ENCODE measurements around the gene LURAP1L.

The LURAP1L gene

GRCh38 chr9:12774861-12775678 is at the start of gene LURAP1L:
LURAP1L (plus strand) TSS chr9:12775020; CDS start chr9:12775716, 696 bp downstream.
- DNase-seq (ENCODE audit: low read depth): no peak
- no peak for TF ChIP-seq CTCF (IDR thresholded peaks at IDR 0.05; ENCODE audit: low read depth, low read length, missing control alignments)
- peak within 1 kb of the TSS; percentile 35 for H3K4me3 ChIP-seq (ENCODE audit: low read depth, low read length)

GRCh38 chr9:12726795-12727194 is 48.0 kb upstream of the LURAP1L start:
- no peak for TF ChIP-seq CTCF (IDR thresholded peaks at IDR 0.05; ENCODE audit: low read depth, low read length, missing control alignments)

DNA sequence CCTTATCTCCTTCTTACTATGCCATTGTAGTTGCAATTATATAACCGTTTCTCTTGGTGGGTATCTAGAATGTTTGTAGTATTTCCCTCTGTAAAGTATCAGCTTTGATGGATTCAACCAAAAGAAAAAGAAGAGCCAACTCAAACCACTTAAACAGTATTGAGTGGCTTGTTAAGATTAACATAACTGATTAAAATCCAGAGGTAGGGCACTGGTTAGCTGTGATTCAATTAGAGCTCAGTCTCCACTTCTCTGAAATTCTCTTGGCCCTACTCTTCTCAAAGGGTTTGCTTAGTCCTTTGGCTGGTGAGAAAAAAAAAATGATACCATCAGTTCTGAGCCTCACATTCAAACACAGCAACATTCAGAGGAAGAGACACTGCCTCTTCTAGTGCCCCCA is 44.6 kb upstream of the LURAP1L start:
- no peak for DNase-seq (ENCODE audit: low read depth)
- no peak overlapping the region for H3K4me3 ChIP-seq (ENCODE audit: low read depth, low read length)
- no peak for TF ChIP-seq CTCF (IDR thresholded peaks at IDR 0.05; ENCODE audit: low read depth, low read length, missing control alignments)

More at GRCh38 chr9:12726795-12727194, 48.0 kb upstream of the LURAP1L start:
- H3K4me3 ChIP-seq (ENCODE audit: low read depth, low read length): no peak overlapping the region
- DNase-seq (ENCODE audit: low read depth): no peak

GRCh38 chr9:12730927-12731326 is 43.9 kb upstream of the LURAP1L start:
- no peak overlapping the region for H3K4me3 ChIP-seq (ENCODE audit: low read depth, low read length)
- DNase-seq (ENCODE audit: low read depth): no peak
- TF ChIP-seq CTCF (IDR thresholded peaks at IDR 0.05; ENCODE audit: low read depth, low read length, missing control alignments): no peak

DNA sequence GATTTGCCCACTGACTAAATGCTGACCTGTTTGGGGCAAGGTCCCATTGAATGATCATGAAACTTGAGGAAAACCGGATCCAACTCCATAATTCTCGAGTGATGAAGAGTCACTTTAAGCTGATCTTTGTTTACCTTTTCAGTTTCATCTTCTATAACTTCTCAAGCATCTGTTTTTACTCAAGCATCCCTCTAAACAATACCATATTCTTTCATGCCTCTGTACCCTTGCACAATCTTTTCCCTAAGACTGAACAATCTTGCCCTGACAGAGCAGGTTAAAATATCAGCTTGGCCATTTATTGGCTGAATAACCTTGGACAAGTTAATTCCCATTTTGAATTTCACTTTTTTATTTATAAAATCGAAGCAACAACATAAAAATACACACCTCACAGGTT is 41.8 kb upstream of the LURAP1L start:
- no peak for DNase-seq (ENCODE audit: low read depth)
- H3K4me3 ChIP-seq (ENCODE audit: low read depth, low read length): no peak overlapping the region
- TF ChIP-seq CTCF (IDR thresholded peaks at IDR 0.05; ENCODE audit: low read depth, low read length, missing control alignments): no peak

DNA sequence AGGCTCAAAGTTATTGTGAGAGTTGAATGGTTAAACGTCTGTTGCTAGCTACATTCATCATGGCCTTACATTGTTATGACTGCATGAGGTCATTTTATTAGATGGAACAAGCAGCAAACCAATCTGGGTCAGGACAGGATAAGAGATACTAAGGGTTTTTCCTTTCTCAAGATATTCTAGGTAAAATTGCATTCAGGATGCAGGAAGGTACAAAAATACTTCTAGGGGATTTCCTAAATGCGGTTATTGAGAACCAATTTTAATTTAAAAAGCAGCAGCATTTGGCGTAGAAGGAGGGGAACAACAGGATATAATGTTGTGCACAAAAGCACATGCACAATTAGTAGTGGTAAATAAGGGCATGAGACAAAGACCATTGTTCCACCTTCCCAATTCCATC is 39.2 kb upstream of the LURAP1L start:
- peak; percentile 4 for DNase-seq (ENCODE audit: low read depth)
- H3K4me3 ChIP-seq (ENCODE audit: low read depth, low read length): no peak overlapping the region
- TF ChIP-seq CTCF (IDR thresholded peaks at IDR 0.05; ENCODE audit: low read depth, low read length, missing control alignments): no peak

DNA sequence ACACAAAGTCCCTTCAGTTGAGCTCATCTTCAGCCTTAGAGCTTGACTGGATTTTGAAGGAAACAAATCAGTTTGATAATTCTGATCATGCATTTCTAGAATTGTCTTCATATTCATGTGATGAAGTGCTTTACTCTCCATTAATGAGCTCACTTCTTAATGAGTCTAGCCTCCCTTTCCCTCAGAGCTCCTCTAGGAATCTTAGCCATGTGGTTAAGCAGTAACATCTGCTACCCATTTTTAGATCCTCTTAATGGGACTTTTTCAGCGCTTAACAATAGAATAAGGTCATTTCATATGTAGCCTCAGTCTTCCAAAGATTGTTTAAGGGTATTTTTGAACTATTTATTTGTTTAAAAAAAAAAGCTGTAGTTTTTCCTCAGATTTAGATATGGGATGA is 36.9 kb upstream of the LURAP1L start:
- no peak for DNase-seq (ENCODE audit: low read depth)
- TF ChIP-seq CTCF (IDR thresholded peaks at IDR 0.05; ENCODE audit: low read depth, low read length, missing control alignments): no peak
- no peak overlapping the region for H3K4me3 ChIP-seq (ENCODE audit: low read depth, low read length)
